GM12875 (cell line): ENCODE results near the gene SH2B2.

Source experiments
- H3K4me3 ChIP-seq: one replicate; pipeline ENCODE4 v1.5.1; 2011; ENCODE audit warnings: low read depth, low read length, control low read depth
- TF ChIP-seq, protein P1 (sequence below): IDR thresholded peaks from 2 replicates; pipeline ENCODE4 v1.5.1; 2011; ENCODE audit warnings: low read depth, mild to moderate bottlenecking, control low read depth, inconsistent platforms, low read length, moderate library complexity, borderline replicate concordance; ENCODE audit not compliant: insufficient read depth

The SH2B2 gene

DNA sequence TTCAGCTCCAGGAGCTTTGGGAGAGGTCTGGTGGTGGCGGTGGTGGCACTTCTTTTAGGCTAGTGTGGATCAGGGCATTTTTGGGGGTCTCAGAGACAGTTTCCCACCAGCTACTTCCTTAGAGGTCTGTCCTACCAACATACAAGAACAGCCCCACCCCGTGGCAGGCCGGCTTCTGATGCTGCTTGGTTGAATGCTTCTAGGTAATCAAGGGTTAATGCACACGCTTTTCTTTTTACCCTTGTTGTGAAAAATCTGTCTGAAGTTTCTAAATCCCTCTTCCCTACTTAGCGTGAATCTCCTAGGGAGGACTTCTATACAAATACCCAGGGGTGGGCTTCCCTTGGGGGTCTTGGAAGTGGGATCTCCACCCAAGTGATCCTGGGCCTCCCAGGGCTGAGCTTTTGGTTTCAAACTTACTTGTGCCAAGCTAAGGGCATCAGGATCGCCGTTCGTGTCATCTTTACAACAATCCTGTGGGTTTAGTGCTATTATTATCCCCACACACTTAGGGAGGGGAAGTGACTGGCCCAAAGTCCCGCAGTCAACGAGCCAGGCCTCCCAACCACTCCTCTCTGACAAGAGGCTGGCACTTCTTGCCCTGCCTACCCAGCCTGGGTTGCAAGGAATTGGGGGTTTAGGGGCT is 1.7 kb downstream of the SH2B2 start:
- TF ChIP-seq, protein P1, sequence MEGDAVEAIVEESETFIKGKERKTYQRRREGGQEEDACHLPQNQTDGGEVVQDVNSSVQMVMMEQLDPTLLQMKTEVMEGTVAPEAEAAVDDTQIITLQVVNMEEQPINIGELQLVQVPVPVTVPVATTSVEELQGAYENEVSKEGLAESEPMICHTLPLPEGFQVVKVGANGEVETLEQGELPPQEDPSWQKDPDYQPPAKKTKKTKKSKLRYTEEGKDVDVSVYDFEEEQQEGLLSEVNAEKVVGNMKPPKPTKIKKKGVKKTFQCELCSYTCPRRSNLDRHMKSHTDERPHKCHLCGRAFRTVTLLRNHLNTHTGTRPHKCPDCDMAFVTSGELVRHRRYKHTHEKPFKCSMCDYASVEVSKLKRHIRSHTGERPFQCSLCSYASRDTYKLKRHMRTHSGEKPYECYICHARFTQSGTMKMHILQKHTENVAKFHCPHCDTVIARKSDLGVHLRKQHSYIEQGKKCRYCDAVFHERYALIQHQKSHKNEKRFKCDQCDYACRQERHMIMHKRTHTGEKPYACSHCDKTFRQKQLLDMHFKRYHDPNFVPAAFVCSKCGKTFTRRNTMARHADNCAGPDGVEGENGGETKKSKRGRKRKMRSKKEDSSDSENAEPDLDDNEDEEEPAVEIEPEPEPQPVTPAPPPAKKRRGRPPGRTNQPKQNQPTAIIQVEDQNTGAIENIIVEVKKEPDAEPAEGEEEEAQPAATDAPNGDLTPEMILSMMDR: peak; percentile 42; the same call in 1 of the 2 replicates
- H3K4me3 ChIP-seq: peak overlapping the region; percentile 97

DNA sequence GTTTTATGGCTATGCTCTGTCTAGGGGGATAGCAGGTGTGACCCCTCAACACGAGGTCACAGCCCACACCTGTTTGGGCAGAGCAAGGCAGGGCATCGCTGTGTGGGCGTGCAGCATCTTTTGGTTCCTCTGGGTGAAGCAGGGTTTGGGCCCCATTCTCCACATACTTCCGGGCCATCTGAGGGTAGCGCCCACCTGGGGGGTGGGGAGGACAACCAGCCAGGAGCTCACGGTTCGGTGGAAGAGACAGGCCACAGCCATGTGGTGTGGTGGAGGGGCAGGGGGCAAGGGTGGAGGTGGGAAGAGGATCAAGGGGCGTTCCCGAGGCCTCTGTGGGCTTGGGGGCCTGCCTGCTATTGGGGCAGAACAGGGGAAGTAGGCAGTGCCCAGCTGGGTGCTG is 2.4 kb downstream of the SH2B2 start:
- H3K4me3 ChIP-seq: peak overlapping the region; percentile 97
- TF ChIP-seq, protein P1: no peak

DNA sequence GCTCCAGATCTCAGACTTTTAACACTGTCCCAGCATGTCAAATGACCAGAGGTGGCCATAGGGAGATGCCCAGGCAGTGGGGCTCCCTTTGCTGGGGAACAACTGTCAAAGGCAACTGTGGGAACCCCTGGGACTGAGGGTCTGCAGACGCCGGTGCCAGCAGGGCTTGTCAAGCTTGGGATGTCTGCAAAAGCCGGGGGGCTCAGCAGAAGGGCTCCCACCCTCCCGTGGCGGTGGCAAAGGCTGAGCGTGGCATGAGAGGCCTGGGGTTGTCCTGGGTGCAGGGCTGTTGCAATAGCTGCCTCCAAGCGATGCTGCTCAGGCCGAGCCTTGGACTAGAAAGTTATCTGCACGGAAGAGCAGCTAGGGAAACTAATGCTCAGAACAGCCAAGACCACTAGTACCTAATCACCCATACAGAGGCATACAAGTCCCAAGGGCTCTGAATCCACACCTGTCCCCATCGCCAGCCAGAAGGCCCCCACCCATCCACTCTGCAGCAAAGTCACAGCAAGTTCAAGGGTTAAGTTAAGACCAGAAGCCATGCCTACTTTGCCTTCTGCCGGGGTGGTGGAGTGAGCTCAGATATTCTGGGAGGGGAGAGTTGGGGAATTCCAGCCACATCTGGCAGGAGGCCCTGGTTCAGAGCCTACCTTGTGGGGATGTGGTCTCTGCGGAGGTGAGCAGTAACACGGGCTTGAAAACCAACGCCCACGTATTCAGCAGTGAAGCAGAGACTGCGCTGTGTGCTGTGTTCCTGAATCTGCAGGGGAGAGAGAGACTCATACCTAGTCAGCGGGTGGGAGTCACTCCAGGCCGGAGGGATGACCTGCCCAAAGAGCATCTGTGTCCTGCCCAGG is 4.6 kb downstream of the SH2B2 start:
- TF ChIP-seq, protein P1: no peak
- H3K4me3 ChIP-seq: peak overlapping the region; percentile 38

DNA sequence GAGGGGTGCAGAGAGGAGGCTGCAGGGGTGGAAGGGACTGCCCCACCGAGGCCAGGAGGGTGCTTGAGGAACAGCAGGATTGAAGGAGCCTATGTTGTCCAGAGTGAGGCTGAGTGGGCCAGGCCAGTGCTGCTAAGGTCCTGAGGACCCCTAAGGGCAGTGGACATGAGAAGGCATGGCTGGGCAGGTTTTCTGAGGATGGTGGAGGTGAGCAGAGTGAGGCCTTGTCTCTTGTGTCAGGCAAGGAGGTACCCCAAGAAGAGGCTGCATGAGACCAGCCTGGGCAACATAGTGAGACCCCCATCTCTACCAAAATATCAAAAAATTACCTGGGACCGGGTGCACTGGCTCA is 5.2 kb downstream of the SH2B2 start:
- TF ChIP-seq, protein P1: no peak
- H3K4me3 ChIP-seq: peak overlapping the region; percentile 38

DNA sequence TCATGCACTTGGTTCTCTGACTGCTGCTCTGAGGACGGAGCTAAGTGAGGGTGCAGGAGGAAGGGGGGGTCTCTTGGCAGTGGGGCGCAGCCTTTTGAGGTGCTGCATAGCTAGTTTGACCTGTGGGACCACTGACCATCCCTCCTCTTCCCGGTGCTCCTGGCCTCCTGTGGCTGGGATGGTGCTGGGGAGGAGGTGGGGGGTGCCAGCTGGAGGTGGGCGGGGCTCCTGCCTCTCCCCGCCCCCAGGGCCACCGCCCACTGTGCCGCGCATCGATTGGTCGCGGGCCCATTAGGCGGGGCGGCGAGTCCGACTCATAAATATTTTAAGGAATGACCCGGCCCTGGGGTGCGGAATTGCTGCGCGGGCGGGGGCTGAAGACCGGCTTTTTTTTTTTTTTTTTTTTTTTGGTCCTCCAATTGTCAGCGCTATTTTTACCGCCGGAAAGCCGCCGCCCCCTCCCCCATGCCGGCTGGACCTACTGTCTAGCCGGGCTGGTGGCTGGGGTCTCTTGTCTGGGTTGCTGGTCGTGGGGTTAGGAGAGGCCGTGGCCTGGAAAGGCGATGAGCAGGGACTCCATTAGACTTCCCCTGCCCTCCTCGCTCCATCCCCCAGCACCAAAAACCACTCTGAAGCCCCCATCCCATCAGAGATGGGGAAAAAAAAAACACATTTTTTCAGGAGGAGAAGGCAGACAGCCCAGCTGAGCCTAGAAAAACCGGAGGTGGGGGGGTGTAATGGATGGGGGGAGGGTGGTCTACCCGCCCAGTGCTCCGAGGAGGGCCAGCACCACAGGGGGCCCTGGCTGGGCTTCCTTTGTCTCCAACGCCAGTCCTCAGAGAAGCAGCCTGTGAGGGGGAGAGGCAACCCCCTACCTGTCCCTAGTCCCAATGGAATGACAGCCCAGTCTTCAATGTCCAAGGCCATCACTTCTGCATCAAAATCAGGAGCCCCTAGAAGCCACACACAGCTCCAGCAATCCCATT is 6.4 kb downstream of the SH2B2 start:
- H3K4me3 ChIP-seq: no peak overlapping the region
- TF ChIP-seq, protein P1: no peak

DNA sequence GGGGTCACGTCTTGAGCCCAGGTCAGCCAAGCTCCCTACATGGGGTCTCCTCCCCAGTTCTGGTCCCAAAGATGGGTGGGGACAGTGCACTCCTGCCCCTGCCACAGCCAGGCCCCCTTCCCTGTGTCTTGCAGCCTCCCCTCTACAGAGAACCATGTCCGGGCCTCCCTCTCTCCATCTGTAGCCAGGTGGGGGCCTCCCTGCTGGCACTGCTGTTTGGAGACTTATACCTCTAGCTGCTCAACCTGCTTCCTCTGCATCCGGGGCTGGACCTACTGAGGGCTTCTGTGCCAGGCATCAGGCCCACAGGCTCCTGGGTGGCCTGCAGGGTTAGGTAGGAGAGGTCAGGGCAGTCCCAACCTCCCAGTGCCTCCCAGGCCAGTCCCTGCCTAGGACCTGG is 7.9 kb downstream of the SH2B2 start:
- H3K4me3 ChIP-seq: no peak overlapping the region
- TF ChIP-seq, protein P1: no peak
